HCT116 (cell line): ENCODE results near the gene LRRC71. TPM values are rescaled to one million over a fixed set of nuclear protein-coding genes. Genes with fewer than 3 reads are reported as not detected.

Experiments
- ATAC-seq: fragments of 200-7000 bp; cut with Tn5 transposase; 2 replicates; pipeline ENCODE4 v1.9.1; 2020; ENCODE audit warnings: mild to moderate bottlenecking, moderate library complexity
- BruUV-seq: library from RNA; stranded (reverse); fragments of 400-500 nt; replicated peaks from 2 replicates; lab custom pipeline; 2021; lab: Mats Ljungman, UMichigan
- CTCF ChIA-PET: fragments of 300-600 bp; sonication (Branson Sonifier 250); formaldehyde crosslinking; loops from one replicate; lab custom pipeline; 2021; ENCODE audit warnings: antibody characterized with exemption; lab: Charles Lee
- POLR2A ChIA-PET: fragments of 300-600, 350-600 bp; sonication (Branson Sonifier 250); formaldehyde crosslinking; loops from one replicate; lab custom pipeline; 2021; ENCODE audit warnings: antibody characterized with exemption; lab: Charles Lee
- RAD21 ChIA-PET, 2 experiments: fragments of 300-600 bp; sonication (Branson Sonifier 250); formaldehyde crosslinking; loops; one replicate each; lab custom pipeline; 2023; ENCODE audit warnings: low total read pairs in 2 of 2; ENCODE audit not compliant: uncharacterized antibody in 2 of 2, unreplicated experiment in 2 of 2, low non-redundant PET in 1 of 2; lab: Charles Lee
- DNase-seq: peaks from one replicate; pipeline ENCODE4 v3.0.0-alpha.2; 2010; ENCODE audit warnings: low read depth, low spot score
- H2AFZ ChIP-seq: fragments of 200-600 bp; shearing (Covaris generic), sonication (generic); 2 replicates; pipeline ENCODE4 v1.6.1; 2017; ENCODE audit warnings: low read depth, mixed run types, mixed read lengths, antibody characterized with exemption, low read length; ENCODE audit not compliant: poor library complexity, severe bottlenecking
- H3K27ac ChIP-seq: 2 replicates; pipeline ENCODE4 v1.5.1; 2012; ENCODE audit warnings: low read depth, low read length
- H3K27me3 ChIP-seq: fragments of 200-600 bp; sonication (generic); 2 replicates; pipeline ENCODE4 v1.6.1; 2016; ENCODE audit warnings: mixed run types, low read length, mixed read lengths; ENCODE audit not compliant: insufficient read depth
- H3K36me3 ChIP-seq, 2 experiments: fragments of 200-500 bp in 1 of 2; fragments of 200-600 bp in 1 of 2; sonication (Bioruptor generic) in 1 of 2; sonication (generic) in 1 of 2; 2 replicates each; pipeline versions ENCODE4 v1.5.1 to v1.6.1; 2014 to 2016; ENCODE audit warnings: low read length in 2 of 2, inconsistent platforms in 1 of 2, mixed read lengths in 1 of 2, mixed run types in 1 of 2; ENCODE audit not compliant: insufficient read depth in 2 of 2, control insufficient read depth in 1 of 2
- H3K4me1 ChIP-seq, 2 experiments: fragments of 200-600 bp in 1 of 2; sonication (generic) in 1 of 2; 2 replicates each; pipeline versions ENCODE4 v1.5.1 to v1.6.1; 2012 to 2017; ENCODE audit warnings: low read length in 2 of 2, inconsistent platforms in 1 of 2, mild to moderate bottlenecking in 1 of 2, mixed read lengths in 1 of 2, mixed run types in 1 of 2, moderate library complexity in 1 of 2; ENCODE audit not compliant: insufficient read depth in 2 of 2, control insufficient read depth in 1 of 2
- H3K4me2 ChIP-seq: fragments of 200-600 bp; sonication (generic); 2 replicates; pipeline ENCODE4 v1.6.1; 2017; ENCODE audit warnings: mixed run types, low read length, mixed read lengths
- H3K4me3 ChIP-seq, 2 experiments: fragments of 200-600 bp in 1 of 2; sonication (generic) in 1 of 2; replicated peaks in 1 of 2; 2 replicates each; pipeline ENCODE4 v1.5.1; 2011 to 2016; ENCODE audit warnings: low read length in 2 of 2, control low read depth in 1 of 2, low read depth in 1 of 2, mild to moderate bottlenecking in 1 of 2, mixed read lengths in 1 of 2, mixed run types in 1 of 2
- H3K79me2 ChIP-seq: fragments of 200-600 bp; sonication (generic); 2 replicates; pipeline ENCODE4 v1.6.1; 2017; ENCODE audit warnings: mild to moderate bottlenecking, mixed run types, low read length, moderate library complexity, mixed read lengths; ENCODE audit not compliant: insufficient read depth
- H3K9ac ChIP-seq: fragments of 200-600 bp; sonication (generic); 2 replicates; pipeline ENCODE4 v1.6.1; 2016; ENCODE audit warnings: low read length, mixed read lengths
- H3K9me2 ChIP-seq: fragments of 200-600 bp; sonication (generic), shearing (Covaris generic); 2 replicates; pipeline ENCODE4 v1.6.1; 2017; ENCODE audit warnings: mixed run types, mild to moderate bottlenecking, moderate library complexity; ENCODE audit not compliant: insufficient read depth
- H3K9me3 ChIP-seq, 2 experiments: fragments of 200-500 bp in 1 of 2; fragments of 200-600 bp in 1 of 2; sonication (Bioruptor generic) in 1 of 2; sonication (generic) in 1 of 2; 2 replicates each; pipeline ENCODE4 v1.6.1; 2014 to 2017; ENCODE audit warnings: low read length in 2 of 2, mixed read lengths in 2 of 2, inconsistent platforms in 1 of 2, low read depth in 1 of 2, mild to moderate bottlenecking in 1 of 2, mixed run types in 1 of 2, moderate library complexity in 1 of 2; ENCODE audit not compliant: control insufficient read depth in 1 of 2, insufficient read depth in 1 of 2
- H4K20me1 ChIP-seq: fragments of 200-600 bp; sonication (generic), shearing (Covaris generic); 2 replicates; pipeline ENCODE4 v1.6.1; 2017; ENCODE audit warnings: mixed run types, mild to moderate bottlenecking, moderate library complexity; ENCODE audit not compliant: insufficient read depth
- MAX ChIP-seq: IDR thresholded peaks from 2 replicates; pipeline ENCODE4 v1.6.1; 2012
- TCF7L2 ChIP-seq: IDR thresholded peaks from 2 replicates; pipeline ENCODE4 v1.7.0; 2011; ENCODE audit warnings: borderline replicate concordance, inconsistent platforms; ENCODE audit not compliant: insufficient read depth, insufficient read length; ENCODE audit errors: extremely low read depth
- intact Hi-C: fragments of 100-400 bp; cut with micrococcal nuclease; formaldehyde crosslinking; loops from 2 replicates; pipeline ENCODE4 v1.10.0; 2022
- total RNA-seq: library from RNA; stranded (reverse); gene quantifications from one replicate; pipeline ENCODE4 v1.2.1, GENCODE V29; 2021; ENCODE audit not compliant: unreplicated experiment
- TF ChIP-seq, protein P1 (sequence below), 3 experiments: fragments of 200-600 bp in 1 of 3; sonication (generic) in 1 of 3; IDR thresholded peaks in 2 of 3; conservative IDR thresholded peaks in 1 of 3; 2 replicates each; pipeline ENCODE4 v1.5.1; 2012 to 2017; ENCODE audit warnings: low read depth in 2 of 3, low read length in 2 of 3, antibody characterized with exemption in 1 of 3, borderline replicate concordance in 1 of 3, control low read depth in 1 of 3, mild to moderate bottlenecking in 1 of 3, mixed read lengths in 1 of 3, mixed run types in 1 of 3, moderate library complexity in 1 of 3; ENCODE audit not compliant: insufficient read depth in 1 of 3
- TF ChIP-seq, protein P2 (sequence below): IDR thresholded peaks from 2 replicates; pipeline ENCODE4 v1.6.1; 2011; ENCODE audit warnings: mild to moderate bottlenecking, low read length, moderate library complexity; ENCODE audit not compliant: insufficient replicate concordance; ENCODE audit errors: extremely low read depth

The LRRC71 gene
- total RNA-seq, 1 experiment from 2014 or later, result not detected

DNA sequence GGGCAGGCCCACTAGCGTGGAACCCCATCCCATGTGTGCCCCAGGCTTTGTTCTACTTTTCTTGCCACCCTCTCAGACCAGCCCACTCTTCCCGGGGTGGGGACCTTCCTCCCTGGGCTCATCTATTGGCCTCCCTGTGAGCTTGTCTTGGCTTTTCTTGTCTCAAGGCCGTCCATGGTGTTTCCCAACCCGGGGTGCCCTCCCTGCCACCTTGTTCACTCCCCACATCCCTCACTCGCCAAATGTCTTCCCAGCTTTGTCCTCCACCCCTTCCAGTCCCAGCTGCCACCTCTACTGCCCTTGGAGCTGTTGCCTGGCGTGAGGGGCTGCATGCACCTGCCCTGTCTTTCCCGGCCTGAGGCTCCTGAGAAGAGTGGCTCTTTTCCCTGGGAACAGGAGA, 18.4 kb downstream of the LRRC71 start:
- Histone ChIP-seq H3K9ac (no peak overlapping the region), H2AFZ (no peak overlapping the region), H3K4me2 (no peak overlapping the region), H3K27ac (no peak overlapping the region), H3K36me3 (peaks cover 4 to 7% of the 10 kb centered on the region in 2 experiments; a peak in 3 of 4 replicates), H4K20me1 (no peaks in the 10 kb centered on the region), H3K4me3 (no peak overlapping the region), H3K9me2 (no peaks in the 10 kb centered on the region), H3K79me2 (no peaks in the 10 kb centered on the region), H3K27me3 (no peaks in the 10 kb centered on the region), H3K4me1 (no peaks in the 10 kb centered on the region), H3K9me3 (no peaks in the 10 kb centered on the region)
- TF ChIP-seq, protein P1, sequence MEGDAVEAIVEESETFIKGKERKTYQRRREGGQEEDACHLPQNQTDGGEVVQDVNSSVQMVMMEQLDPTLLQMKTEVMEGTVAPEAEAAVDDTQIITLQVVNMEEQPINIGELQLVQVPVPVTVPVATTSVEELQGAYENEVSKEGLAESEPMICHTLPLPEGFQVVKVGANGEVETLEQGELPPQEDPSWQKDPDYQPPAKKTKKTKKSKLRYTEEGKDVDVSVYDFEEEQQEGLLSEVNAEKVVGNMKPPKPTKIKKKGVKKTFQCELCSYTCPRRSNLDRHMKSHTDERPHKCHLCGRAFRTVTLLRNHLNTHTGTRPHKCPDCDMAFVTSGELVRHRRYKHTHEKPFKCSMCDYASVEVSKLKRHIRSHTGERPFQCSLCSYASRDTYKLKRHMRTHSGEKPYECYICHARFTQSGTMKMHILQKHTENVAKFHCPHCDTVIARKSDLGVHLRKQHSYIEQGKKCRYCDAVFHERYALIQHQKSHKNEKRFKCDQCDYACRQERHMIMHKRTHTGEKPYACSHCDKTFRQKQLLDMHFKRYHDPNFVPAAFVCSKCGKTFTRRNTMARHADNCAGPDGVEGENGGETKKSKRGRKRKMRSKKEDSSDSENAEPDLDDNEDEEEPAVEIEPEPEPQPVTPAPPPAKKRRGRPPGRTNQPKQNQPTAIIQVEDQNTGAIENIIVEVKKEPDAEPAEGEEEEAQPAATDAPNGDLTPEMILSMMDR (IDR thresholded peaks at IDR 0.05 in 2 of 3, conservative IDR thresholded peaks at IDR 0.05 in 1 of 3; ENCODE audit: borderline replicate concordance in 1 of 3, insufficient read depth in 1 of 3, low read depth in 2 of 3, low read length in 2 of 3), result no peak
- TF ChIP-seq, protein P2, sequence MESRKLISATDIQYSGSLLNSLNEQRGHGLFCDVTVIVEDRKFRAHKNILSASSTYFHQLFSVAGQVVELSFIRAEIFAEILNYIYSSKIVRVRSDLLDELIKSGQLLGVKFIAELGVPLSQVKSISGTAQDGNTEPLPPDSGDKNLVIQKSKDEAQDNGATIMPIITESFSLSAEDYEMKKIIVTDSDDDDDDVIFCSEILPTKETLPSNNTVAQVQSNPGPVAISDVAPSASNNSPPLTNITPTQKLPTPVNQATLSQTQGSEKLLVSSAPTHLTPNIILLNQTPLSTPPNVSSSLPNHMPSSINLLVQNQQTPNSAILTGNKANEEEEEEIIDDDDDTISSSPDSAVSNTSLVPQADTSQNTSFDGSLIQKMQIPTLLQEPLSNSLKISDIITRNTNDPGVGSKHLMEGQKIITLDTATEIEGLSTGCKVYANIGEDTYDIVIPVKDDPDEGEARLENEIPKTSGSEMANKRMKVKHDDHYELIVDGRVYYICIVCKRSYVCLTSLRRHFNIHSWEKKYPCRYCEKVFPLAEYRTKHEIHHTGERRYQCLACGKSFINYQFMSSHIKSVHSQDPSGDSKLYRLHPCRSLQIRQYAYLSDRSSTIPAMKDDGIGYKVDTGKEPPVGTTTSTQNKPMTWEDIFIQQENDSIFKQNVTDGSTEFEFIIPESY, result no peak
- TF ChIP-seq MAX (no peak), TCF7L2 (no peak)
- RAD21 ChIA-PET, result no interaction called here
- BruUV-seq, result no TSS peak
- intact Hi-C loops, result no loop called here
- POLR2A ChIA-PET, result no interaction called here
- CTCF ChIA-PET, result no interaction called here
- DNase-seq (no peak), ATAC-seq (no peak)
